ENCODE measurements around the gene PKP3. TPM values are rescaled to one million over a fixed set of nuclear protein-coding genes. Genes with fewer than 3 reads are reported as not detected.
"Not testable (repeated sequence)": the region's sequence is repeated elsewhere in the genome, so short reads cannot be mapped to it uniquely, and the experiment has no call there.

The PKP3 gene, protein sequence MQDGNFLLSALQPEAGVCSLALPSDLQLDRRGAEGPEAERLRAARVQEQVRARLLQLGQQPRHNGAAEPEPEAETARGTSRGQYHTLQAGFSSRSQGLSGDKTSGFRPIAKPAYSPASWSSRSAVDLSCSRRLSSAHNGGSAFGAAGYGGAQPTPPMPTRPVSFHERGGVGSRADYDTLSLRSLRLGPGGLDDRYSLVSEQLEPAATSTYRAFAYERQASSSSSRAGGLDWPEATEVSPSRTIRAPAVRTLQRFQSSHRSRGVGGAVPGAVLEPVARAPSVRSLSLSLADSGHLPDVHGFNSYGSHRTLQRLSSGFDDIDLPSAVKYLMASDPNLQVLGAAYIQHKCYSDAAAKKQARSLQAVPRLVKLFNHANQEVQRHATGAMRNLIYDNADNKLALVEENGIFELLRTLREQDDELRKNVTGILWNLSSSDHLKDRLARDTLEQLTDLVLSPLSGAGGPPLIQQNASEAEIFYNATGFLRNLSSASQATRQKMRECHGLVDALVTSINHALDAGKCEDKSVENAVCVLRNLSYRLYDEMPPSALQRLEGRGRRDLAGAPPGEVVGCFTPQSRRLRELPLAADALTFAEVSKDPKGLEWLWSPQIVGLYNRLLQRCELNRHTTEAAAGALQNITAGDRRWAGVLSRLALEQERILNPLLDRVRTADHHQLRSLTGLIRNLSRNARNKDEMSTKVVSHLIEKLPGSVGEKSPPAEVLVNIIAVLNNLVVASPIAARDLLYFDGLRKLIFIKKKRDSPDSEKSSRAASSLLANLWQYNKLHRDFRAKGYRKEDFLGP
- total RNA-seq (7.7 TPM), polyA plus RNA-seq (26.5 TPM)
- long read RNA-seq, donor 1 = 0 reads
- long read RNA-seq, donor 2 = 0 reads
- long read RNA-seq, donor 3, partial matches to known transcripts = 0 of 3 reads
- long read RNA-seq, donor 3, other reads (novel, unspliced or antisense) = 0 of 3 reads
- long read RNA-seq, donor 4, partial matches to known transcripts = 0 of 5 reads
- long read RNA-seq, donor 4, other reads (novel, unspliced or antisense) = 0 of 5 reads
- long read RNA-seq, donor 5, partial matches to known transcripts = 15 of 18 reads
- long read RNA-seq, donor 5, other reads (novel, unspliced or antisense) = 0 of 18 reads
- long read RNA-seq, donor 6, partial matches to known transcripts = 0 of 2 reads
- long read RNA-seq, donor 6, other reads (novel, unspliced or antisense) = 0 of 2 reads
- long read RNA-seq, donor 7 = 0 reads
- long read RNA-seq, donor 8 = 0 reads
- long read RNA-seq, donor 9 = 0 reads
- long read RNA-seq, donor 10, partial matches to known transcripts = 0 of 3 reads
- long read RNA-seq, donor 10, other reads (novel, unspliced or antisense) = 0 of 3 reads

DNA sequence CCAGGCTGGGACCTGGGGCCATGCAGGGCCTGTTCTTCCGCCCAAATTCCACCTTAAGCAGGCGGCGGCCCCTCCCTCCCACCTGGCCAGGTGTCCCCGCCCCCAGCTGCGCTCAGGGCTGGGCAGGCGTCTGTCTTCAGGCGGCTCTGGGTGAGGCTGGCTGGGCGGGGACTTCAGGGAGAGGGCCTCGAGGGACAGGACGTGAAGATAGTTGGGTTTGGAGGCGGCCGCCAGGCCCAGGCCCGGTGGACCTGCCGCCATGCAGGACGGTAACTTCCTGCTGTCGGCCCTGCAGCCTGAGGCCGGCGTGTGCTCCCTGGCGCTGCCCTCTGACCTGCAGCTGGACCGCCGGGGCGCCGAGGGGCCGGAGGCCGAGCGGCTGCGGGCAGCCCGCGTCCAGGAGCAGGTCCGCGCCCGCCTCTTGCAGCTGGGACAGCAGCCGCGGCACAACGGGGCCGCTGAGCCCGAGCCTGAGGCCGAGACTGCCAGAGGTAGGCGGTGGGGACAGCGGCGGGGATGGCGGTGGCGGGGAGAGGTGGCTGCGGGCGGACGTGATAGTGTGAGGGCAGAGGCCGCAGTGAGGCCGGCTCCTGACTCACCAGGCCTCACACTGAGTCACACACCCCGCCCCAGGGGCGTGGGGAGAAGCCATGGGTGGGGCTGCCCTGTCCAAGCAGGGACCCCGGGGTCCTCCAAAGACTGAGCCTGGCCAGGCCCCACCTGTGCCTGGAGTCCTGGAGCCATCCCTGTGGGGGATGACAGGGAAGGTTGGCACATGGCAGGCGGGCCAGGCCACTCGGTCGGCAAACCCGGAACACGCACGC lies at the start of gene PKP3:
TSS of gene PKP3 (plus strand) at position 176 of the 824 bp plus-strand sequence. CDS start at position 260, 84 bp downstream.
- Histone ChIP-seq H3K27ac (ENCODE audit: low read depth in 1 of 2, low read length in 1 of 2) (peak within 1 kb of the TSS; percentile 11 to 68), H3K4me1 (ENCODE audit: control insufficient read depth in 2 of 2, insufficient read depth in 2 of 2, low read length in 2 of 2) (peaks cover 0 to 6% of the 10 kb centered on the region in 2 donors), H3K27me3 (ENCODE audit: control insufficient read depth in 2 of 2, insufficient read depth in 1 of 2, low read length in 1 of 2) (peaks cover 22 to 30% of the 10 kb centered on the region in 2 donors), H3K36me3 (ENCODE audit: control insufficient read depth in 2 of 2, insufficient read depth in 2 of 2, low read length in 1 of 2) (no peaks in the 10 kb centered on the region), H3K9me3 (ENCODE audit: control insufficient read depth in 2 of 2, insufficient read depth in 1 of 2, low read length in 1 of 2) (peaks cover 3 to 11% of the 10 kb centered on the region in 2 donors), H3K4me3 (ENCODE audit: low read length in 2 of 2) (peak within 1 kb of the TSS in 1 of 2 donors; percentile 14)
- DNase-seq (ENCODE audit: low read depth in 6 of 9, low spot score in 9 of 9) = no peak
- 92% methylated on average over 57 of the region's 57 CpGs for WGBS

DNA sequence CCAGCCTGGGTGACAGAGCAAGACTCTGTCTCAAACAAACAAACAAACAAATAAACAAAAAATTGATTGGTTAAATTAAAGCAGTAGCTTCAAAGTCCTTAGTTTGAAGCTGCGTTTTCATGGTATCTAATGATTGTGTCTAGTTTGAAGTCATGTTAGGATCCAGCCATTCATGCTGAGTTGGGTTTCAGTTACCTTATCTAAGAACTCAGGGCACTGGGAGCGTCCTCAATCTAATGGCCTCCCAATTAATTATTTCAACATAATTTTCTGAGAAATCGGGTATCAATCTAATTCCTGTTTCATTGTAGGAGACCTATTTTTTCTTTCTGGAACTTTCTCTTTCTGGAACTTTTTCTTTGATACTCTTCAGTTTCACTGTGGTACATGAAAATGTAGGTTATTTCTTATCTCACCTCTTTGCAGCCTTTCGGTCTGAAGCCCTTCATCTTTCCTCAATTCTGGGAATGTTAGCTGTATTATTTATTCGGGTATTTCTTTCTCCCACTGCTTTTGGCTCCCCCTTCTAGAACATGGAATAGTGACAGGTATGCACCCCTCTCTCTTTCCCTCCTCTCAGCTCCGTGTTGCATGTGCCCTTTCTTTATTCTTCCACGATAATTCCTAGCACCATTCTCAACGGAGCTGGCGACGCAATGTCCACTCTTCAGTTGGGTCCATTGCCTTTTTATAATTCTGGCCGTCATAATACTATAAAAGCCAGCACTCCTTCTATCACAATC lies 49.0 kb upstream of the PKP3 start:
- 98% methylated on average over 11 of the region's 11 CpGs for WGBS
- H3K9me3 ChIP-seq (ENCODE audit: control insufficient read depth in 2 of 2, insufficient read depth in 1 of 2, low read length in 1 of 2) = no peaks in the 10 kb centered on the region
- DNase-seq (ENCODE audit: low read depth in 6 of 9, low spot score in 9 of 9) = no peak

DNA sequence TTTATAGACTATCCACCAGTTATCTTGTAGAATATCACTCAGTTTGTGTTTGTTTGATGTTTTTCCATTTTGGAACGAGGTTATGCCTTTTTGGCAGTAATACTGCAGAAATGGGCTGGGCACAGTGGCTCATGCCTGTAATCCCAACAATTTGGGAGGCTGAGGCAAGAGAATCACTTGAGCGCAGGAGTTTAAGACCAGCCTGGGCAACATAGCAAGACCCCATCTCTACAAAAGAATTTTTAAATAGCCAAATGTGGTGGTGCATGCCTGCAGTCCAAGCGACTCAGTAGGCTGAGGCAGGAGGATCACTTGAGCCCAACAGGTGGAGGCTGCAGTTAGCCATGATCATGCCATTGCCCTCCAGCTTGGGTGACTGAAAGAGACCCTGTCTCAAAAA lies 47.5 kb upstream of the PKP3 start:
- WGBS = 93% methylated on average over 3 of the region's 3 CpGs
- Histone ChIP-seq H3K4me1 (ENCODE audit: control insufficient read depth in 2 of 2, insufficient read depth in 2 of 2, low read length in 2 of 2) (peaks cover 5 to 25% of the 10 kb centered on the region in 2 donors), H3K27ac (ENCODE audit: low read depth in 1 of 2, low read length in 1 of 2) (no peak overlapping the region), H3K36me3 (ENCODE audit: control insufficient read depth in 2 of 2, insufficient read depth in 2 of 2, low read length in 1 of 2) (no peaks in the 10 kb centered on the region), H3K4me3 (ENCODE audit: low read length in 2 of 2) (no peak overlapping the region), H3K27me3 (ENCODE audit: control insufficient read depth in 2 of 2, insufficient read depth in 1 of 2, low read length in 1 of 2) (no peaks in the 10 kb centered on the region), H3K9me3 (ENCODE audit: control insufficient read depth in 2 of 2, insufficient read depth in 1 of 2, low read length in 1 of 2) (no peaks in the 10 kb centered on the region)
- DNase-seq (ENCODE audit: low read depth in 6 of 9, low spot score in 9 of 9) = no peak

More for the DNA sequence above, 49.0 kb upstream of the PKP3 start:
- H3K27me3 ChIP-seq (ENCODE audit: control insufficient read depth in 2 of 2, insufficient read depth in 1 of 2, low read length in 1 of 2) = no peaks in the 10 kb centered on the region
- no peaks in the 10 kb centered on the region for H3K36me3 ChIP-seq (ENCODE audit: control insufficient read depth in 2 of 2, insufficient read depth in 2 of 2, low read length in 1 of 2)
- peaks cover 5 to 12% of the 10 kb centered on the region in 2 donors for H3K4me1 ChIP-seq (ENCODE audit: control insufficient read depth in 2 of 2, insufficient read depth in 2 of 2, low read length in 2 of 2)
- H3K4me3 ChIP-seq (ENCODE audit: low read length in 2 of 2) = no peak overlapping the region
- H3K27ac ChIP-seq (ENCODE audit: low read depth in 1 of 2, low read length in 1 of 2) = no peak overlapping the region

DNA sequence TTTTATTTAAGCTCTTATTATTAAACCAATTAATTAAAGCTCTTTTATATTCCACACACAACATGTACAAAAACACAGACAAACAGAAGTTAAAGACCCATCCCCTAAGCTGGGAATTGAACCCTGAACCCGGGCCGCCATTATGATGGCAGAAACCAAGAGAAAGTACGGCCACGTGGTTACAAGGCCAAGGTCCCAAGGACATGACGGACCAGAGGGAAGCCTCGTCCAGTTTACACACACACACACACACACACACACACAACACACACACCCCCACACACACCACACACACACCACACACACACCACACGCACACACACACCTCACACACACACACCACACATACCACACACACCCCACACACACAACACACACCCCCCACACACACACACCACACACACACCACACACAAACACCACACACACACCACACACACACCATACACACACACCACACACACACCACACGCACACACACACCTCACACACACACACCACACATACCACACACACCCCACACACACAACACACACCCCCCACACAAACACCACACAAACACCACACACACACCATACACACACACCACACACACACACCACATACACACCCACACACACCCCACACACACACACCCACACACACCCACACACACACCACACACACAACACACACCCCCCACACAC lies 44.6 kb upstream of the PKP3 start:
- H3K9me3 ChIP-seq (ENCODE audit: control insufficient read depth in 2 of 2, insufficient read depth in 1 of 2, low read length in 1 of 2); H3K36me3 ChIP-seq (ENCODE audit: control insufficient read depth in 2 of 2, insufficient read depth in 2 of 2, low read length in 1 of 2); H3K27me3 ChIP-seq (ENCODE audit: control insufficient read depth in 2 of 2, insufficient read depth in 1 of 2, low read length in 1 of 2); H3K4me3 ChIP-seq (ENCODE audit: low read length in 2 of 2); DNase-seq (ENCODE audit: low read depth in 6 of 9, low spot score in 9 of 9); H3K27ac ChIP-seq (ENCODE audit: low read depth in 1 of 2, low read length in 1 of 2): not testable (repeated sequence)
- WGBS = 97% methylated on average over 8 of the region's 8 CpGs
- H3K4me1 ChIP-seq (ENCODE audit: control insufficient read depth in 2 of 2, insufficient read depth in 2 of 2, low read length in 2 of 2) = peaks cover 3 to 42% of the 10 kb centered on the region in 2 donors

DNA sequence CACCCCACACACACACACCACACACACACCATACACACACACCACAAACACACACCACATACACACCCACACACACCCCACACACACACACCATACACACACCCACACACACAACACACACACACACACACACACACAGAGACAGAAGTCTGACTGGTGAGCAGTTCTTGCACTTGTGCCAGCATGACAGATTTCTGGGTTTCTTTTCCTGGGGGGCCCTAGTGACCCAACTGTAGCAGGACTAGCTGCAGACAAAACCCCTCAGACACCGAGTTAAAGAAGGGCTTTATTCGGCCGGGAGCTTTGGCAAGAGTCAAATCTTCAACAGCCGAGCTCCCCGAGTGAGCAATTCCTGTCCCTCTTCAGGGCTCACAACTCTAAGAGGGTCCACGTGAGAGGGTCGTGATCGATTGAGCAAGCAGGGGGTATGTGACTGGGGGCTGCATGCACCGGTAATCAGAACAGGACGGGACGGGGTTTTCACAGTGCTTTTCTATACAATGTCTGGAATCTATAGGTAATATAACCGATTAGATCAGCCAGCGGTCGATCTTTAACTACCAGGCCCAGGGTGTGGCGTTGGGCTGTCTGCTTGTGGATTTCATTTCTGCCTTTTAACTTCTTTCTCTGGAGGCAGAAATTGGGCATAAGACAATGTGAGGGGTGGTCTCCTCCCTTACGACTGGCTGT lies 43.8 kb upstream of the PKP3 start:
- peak overlapping the region in 1 of 2 donors; percentile 56 for H3K27ac ChIP-seq (ENCODE audit: low read depth in 1 of 2, low read length in 1 of 2)
- DNase-seq (ENCODE audit: low read depth in 6 of 9, low spot score in 9 of 9); H3K4me3 ChIP-seq (ENCODE audit: low read length in 2 of 2); H3K27me3 ChIP-seq (ENCODE audit: control insufficient read depth in 2 of 2, insufficient read depth in 1 of 2, low read length in 1 of 2); H3K36me3 ChIP-seq (ENCODE audit: control insufficient read depth in 2 of 2, insufficient read depth in 2 of 2, low read length in 1 of 2); H3K9me3 ChIP-seq (ENCODE audit: control insufficient read depth in 2 of 2, insufficient read depth in 1 of 2, low read length in 1 of 2): not testable (repeated sequence)
- peaks cover 6 to 49% of the 10 kb centered on the region in 2 donors for H3K4me1 ChIP-seq (ENCODE audit: control insufficient read depth in 2 of 2, insufficient read depth in 2 of 2, low read length in 2 of 2)
- 80% methylated on average over 16 of the region's 16 CpGs for WGBS

DNA sequence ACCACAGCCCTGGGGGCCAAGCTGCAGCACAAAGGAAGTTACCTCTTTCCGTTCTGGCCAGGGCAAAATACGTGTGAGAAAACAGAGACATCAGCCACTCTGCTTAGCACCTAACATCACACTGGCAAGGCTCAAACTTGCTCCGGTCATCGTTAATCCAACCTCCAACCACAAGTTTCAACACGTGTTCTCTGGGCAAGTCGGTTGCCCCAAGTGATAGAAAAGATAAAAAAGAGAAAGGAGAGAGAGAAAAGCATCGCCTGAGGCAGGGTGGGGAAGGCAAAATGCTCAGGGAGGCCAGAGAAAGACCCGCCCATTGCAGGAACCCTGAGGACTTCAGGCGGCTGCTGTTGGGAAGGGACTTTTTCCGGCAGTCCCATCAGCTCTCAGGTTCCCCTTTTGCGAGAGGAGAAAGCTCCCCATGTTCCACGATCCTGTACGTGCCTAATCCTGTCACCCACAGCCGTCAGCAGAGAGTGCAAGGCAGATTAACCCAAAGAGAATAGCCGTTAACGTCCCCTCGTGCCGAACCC lies 43.2 kb upstream of the PKP3 start:
- H3K36me3 ChIP-seq (ENCODE audit: control insufficient read depth in 2 of 2, insufficient read depth in 2 of 2, low read length in 1 of 2) = no peaks in the 10 kb centered on the region
- no peak for DNase-seq (ENCODE audit: low read depth in 6 of 9, low spot score in 9 of 9)
- H3K9me3 ChIP-seq (ENCODE audit: control insufficient read depth in 2 of 2, insufficient read depth in 1 of 2, low read length in 1 of 2) = peaks cover 0 to 3% of the 10 kb centered on the region in 2 donors
- H3K27ac ChIP-seq (ENCODE audit: low read depth in 1 of 2, low read length in 1 of 2) = peak overlapping the region in 1 of 2 donors; percentile 63
- no peaks in the 10 kb centered on the region for H3K27me3 ChIP-seq (ENCODE audit: control insufficient read depth in 2 of 2, insufficient read depth in 1 of 2, low read length in 1 of 2)
- H3K4me1 ChIP-seq (ENCODE audit: control insufficient read depth in 2 of 2, insufficient read depth in 2 of 2, low read length in 2 of 2) = peaks cover 12 to 55% of the 10 kb centered on the region in 2 donors
- WGBS = 42% methylated on average over 18 of the region's 18 CpGs
- no peak overlapping the region for H3K4me3 ChIP-seq (ENCODE audit: low read length in 2 of 2)

DNA sequence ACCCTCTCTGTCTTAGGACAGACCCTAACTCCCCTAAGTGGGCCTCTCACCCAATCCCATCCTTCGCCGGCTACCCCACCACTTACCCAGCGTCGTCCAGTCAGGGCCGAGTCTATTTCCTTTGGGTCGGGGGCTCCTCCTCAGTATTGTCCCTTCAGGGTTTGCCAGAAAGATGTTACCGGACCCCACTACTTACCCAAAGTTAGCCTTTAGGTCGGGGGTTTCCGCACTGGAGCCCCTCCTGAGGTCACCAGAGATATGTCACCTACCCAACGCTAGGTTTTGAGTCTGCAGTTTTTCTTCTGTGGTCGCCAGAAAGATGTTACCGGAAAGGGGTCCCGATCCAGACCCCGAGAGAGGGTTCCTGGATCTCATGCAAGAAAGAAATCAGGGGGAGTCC lies 42.6 kb upstream of the PKP3 start:
- WGBS = 98% methylated on average over 14 of the region's 14 CpGs
- H3K9me3 ChIP-seq (ENCODE audit: control insufficient read depth in 2 of 2, insufficient read depth in 1 of 2, low read length in 1 of 2) = peaks cover 0 to 3% of the 10 kb centered on the region in 2 donors
- no peak for DNase-seq (ENCODE audit: low read depth in 6 of 9, low spot score in 9 of 9)
- no peaks in the 10 kb centered on the region for H3K27me3 ChIP-seq (ENCODE audit: control insufficient read depth in 2 of 2, insufficient read depth in 1 of 2, low read length in 1 of 2)
- H3K36me3 ChIP-seq (ENCODE audit: control insufficient read depth in 2 of 2, insufficient read depth in 2 of 2, low read length in 1 of 2) = no peaks in the 10 kb centered on the region
- peak overlapping the region; percentile 33 to 63 for H3K27ac ChIP-seq (ENCODE audit: low read depth in 1 of 2, low read length in 1 of 2)
- peaks cover 13 to 59% of the 10 kb centered on the region in 2 donors for H3K4me1 ChIP-seq (ENCODE audit: control insufficient read depth in 2 of 2, insufficient read depth in 2 of 2, low read length in 2 of 2)
- H3K4me3 ChIP-seq (ENCODE audit: low read length in 2 of 2) = no peak overlapping the region
